HCT116 (cell line): ENCODE data around the gene ADARB1. TPM values are rescaled to one million over a fixed set of nuclear protein-coding genes. Genes with fewer than 3 reads are reported as not detected.
"Not testable (repeated sequence)": the region's sequence is repeated elsewhere in the genome, so short reads cannot be mapped to it uniquely, and the experiment has no call there.

Experiments
- ATAC-seq: fragments of 200-7000 bp; cut with Tn5 transposase; 2 replicates; pipeline ENCODE4 v1.9.1; 2020; ENCODE audit warnings: mild to moderate bottlenecking, moderate library complexity
- BruUV-seq: library from RNA; stranded (reverse); fragments of 400-500 nt; replicated peaks from 2 replicates; lab custom pipeline; 2021; lab: Mats Ljungman, UMichigan
- CTCF ChIA-PET: fragments of 300-600 bp; sonication (Branson Sonifier 250); formaldehyde crosslinking; loops from one replicate; lab custom pipeline; 2021; ENCODE audit warnings: antibody characterized with exemption; lab: Charles Lee
- POLR2A ChIA-PET: fragments of 300-600, 350-600 bp; sonication (Branson Sonifier 250); formaldehyde crosslinking; loops from one replicate; lab custom pipeline; 2021; ENCODE audit warnings: antibody characterized with exemption; lab: Charles Lee
- RAD21 ChIA-PET, 2 experiments: fragments of 300-600 bp; sonication (Branson Sonifier 250); formaldehyde crosslinking; loops; one replicate each; lab custom pipeline; 2023; ENCODE audit warnings: low total read pairs in 2 of 2; ENCODE audit not compliant: uncharacterized antibody in 2 of 2, unreplicated experiment in 2 of 2, low non-redundant PET in 1 of 2; lab: Charles Lee
- DNase-seq: peaks from one replicate; pipeline ENCODE4 v3.0.0-alpha.2; 2010; ENCODE audit warnings: low read depth, low spot score
- H2AFZ ChIP-seq: fragments of 200-600 bp; shearing (Covaris generic), sonication (generic); 2 replicates; pipeline ENCODE4 v1.6.1; 2017; ENCODE audit warnings: low read depth, mixed run types, mixed read lengths, antibody characterized with exemption, low read length; ENCODE audit not compliant: poor library complexity, severe bottlenecking
- H3K27ac ChIP-seq: 2 replicates; pipeline ENCODE4 v1.5.1; 2012; ENCODE audit warnings: low read depth, low read length
- H3K27me3 ChIP-seq: fragments of 200-600 bp; sonication (generic); 2 replicates; pipeline ENCODE4 v1.6.1; 2016; ENCODE audit warnings: mixed run types, low read length, mixed read lengths; ENCODE audit not compliant: insufficient read depth
- H3K36me3 ChIP-seq, 2 experiments: fragments of 200-500 bp in 1 of 2; fragments of 200-600 bp in 1 of 2; sonication (Bioruptor generic) in 1 of 2; sonication (generic) in 1 of 2; 2 replicates each; pipeline versions ENCODE4 v1.5.1 to v1.6.1; 2014 to 2016; ENCODE audit warnings: low read length in 2 of 2, inconsistent platforms in 1 of 2, mixed read lengths in 1 of 2, mixed run types in 1 of 2; ENCODE audit not compliant: insufficient read depth in 2 of 2, control insufficient read depth in 1 of 2
- H3K4me1 ChIP-seq, 2 experiments: fragments of 200-600 bp in 1 of 2; sonication (generic) in 1 of 2; 2 replicates each; pipeline versions ENCODE4 v1.5.1 to v1.6.1; 2012 to 2017; ENCODE audit warnings: low read length in 2 of 2, inconsistent platforms in 1 of 2, mild to moderate bottlenecking in 1 of 2, mixed read lengths in 1 of 2, mixed run types in 1 of 2, moderate library complexity in 1 of 2; ENCODE audit not compliant: insufficient read depth in 2 of 2, control insufficient read depth in 1 of 2
- H3K4me2 ChIP-seq: fragments of 200-600 bp; sonication (generic); 2 replicates; pipeline ENCODE4 v1.6.1; 2017; ENCODE audit warnings: mixed run types, low read length, mixed read lengths
- H3K4me3 ChIP-seq, 2 experiments: fragments of 200-600 bp in 1 of 2; sonication (generic) in 1 of 2; replicated peaks in 1 of 2; 2 replicates each; pipeline ENCODE4 v1.5.1; 2011 to 2016; ENCODE audit warnings: low read length in 2 of 2, control low read depth in 1 of 2, low read depth in 1 of 2, mild to moderate bottlenecking in 1 of 2, mixed read lengths in 1 of 2, mixed run types in 1 of 2
- H3K79me2 ChIP-seq: fragments of 200-600 bp; sonication (generic); 2 replicates; pipeline ENCODE4 v1.6.1; 2017; ENCODE audit warnings: mild to moderate bottlenecking, mixed run types, low read length, moderate library complexity, mixed read lengths; ENCODE audit not compliant: insufficient read depth
- H3K9ac ChIP-seq: fragments of 200-600 bp; sonication (generic); 2 replicates; pipeline ENCODE4 v1.6.1; 2016; ENCODE audit warnings: low read length, mixed read lengths
- H3K9me2 ChIP-seq: fragments of 200-600 bp; sonication (generic), shearing (Covaris generic); 2 replicates; pipeline ENCODE4 v1.6.1; 2017; ENCODE audit warnings: mixed run types, mild to moderate bottlenecking, moderate library complexity; ENCODE audit not compliant: insufficient read depth
- H3K9me3 ChIP-seq, 2 experiments: fragments of 200-500 bp in 1 of 2; fragments of 200-600 bp in 1 of 2; sonication (Bioruptor generic) in 1 of 2; sonication (generic) in 1 of 2; 2 replicates each; pipeline ENCODE4 v1.6.1; 2014 to 2017; ENCODE audit warnings: low read length in 2 of 2, mixed read lengths in 2 of 2, inconsistent platforms in 1 of 2, low read depth in 1 of 2, mild to moderate bottlenecking in 1 of 2, mixed run types in 1 of 2, moderate library complexity in 1 of 2; ENCODE audit not compliant: control insufficient read depth in 1 of 2, insufficient read depth in 1 of 2
- H4K20me1 ChIP-seq: fragments of 200-600 bp; sonication (generic), shearing (Covaris generic); 2 replicates; pipeline ENCODE4 v1.6.1; 2017; ENCODE audit warnings: mixed run types, mild to moderate bottlenecking, moderate library complexity; ENCODE audit not compliant: insufficient read depth
- CBX3 ChIP-seq: IDR thresholded peaks from 2 replicates; pipeline ENCODE4 v1.6.1; 2012; ENCODE audit warnings: low read depth
- ELF1 ChIP-seq: IDR thresholded peaks from 2 replicates; pipeline ENCODE4 v1.6.1; 2012; ENCODE audit warnings: low read depth, borderline replicate concordance
- EZH2 ChIP-seq: fragments of 200-600 bp; sonication (generic); IDR thresholded peaks from 2 replicates; pipeline ENCODE4 v1.6.1; 2017; ENCODE audit warnings: antibody characterized with exemption, mixed run types
- FOSL1 ChIP-seq: IDR thresholded peaks from 2 replicates; pipeline ENCODE4 v1.6.1; 2012; ENCODE audit warnings: low read depth
- JUND ChIP-seq: IDR thresholded peaks from 2 replicates; pipeline ENCODE4 v1.6.1; 2012
- POLR2A ChIP-seq: IDR thresholded peaks from 2 replicates; pipeline ENCODE4 v1.7.0; 2011; ENCODE audit warnings: borderline replicate concordance; ENCODE audit not compliant: insufficient read depth, insufficient read length; ENCODE audit errors: extremely low read depth
- RAD21 ChIP-seq: IDR thresholded peaks from 2 replicates; pipeline ENCODE4 v1.6.1; 2012; ENCODE audit warnings: low read depth, mild to moderate bottlenecking
- SIN3A ChIP-seq: IDR thresholded peaks from 2 replicates; pipeline ENCODE4 v1.6.1; 2012; ENCODE audit warnings: low read depth
- YY1 ChIP-seq: IDR thresholded peaks from 2 replicates; pipeline ENCODE4 v1.6.1; 2011; ENCODE audit warnings: low read length, low read depth, moderate library complexity, mild to moderate bottlenecking; ENCODE audit not compliant: insufficient replicate concordance; ENCODE audit errors: extremely low read depth
- ZNF274 ChIP-seq: fragments of 200-500 bp; sonication (Bioruptor generic); IDR thresholded peaks from 2 replicates; pipeline ENCODE4 v1.6.1; 2014; ENCODE audit warnings: mild to moderate bottlenecking, low read depth, low read length, inconsistent platforms
- intact Hi-C: fragments of 100-400 bp; cut with micrococcal nuclease; formaldehyde crosslinking; loops from 2 replicates; pipeline ENCODE4 v1.10.0; 2022
- total RNA-seq: library from RNA; stranded (reverse); gene quantifications from one replicate; pipeline ENCODE4 v1.2.1, GENCODE V29; 2021; ENCODE audit not compliant: unreplicated experiment
- TF ChIP-seq, protein P1 (sequence below), 3 experiments: fragments of 200-600 bp in 1 of 3; sonication (generic) in 1 of 3; IDR thresholded peaks in 2 of 3; conservative IDR thresholded peaks in 1 of 3; 2 replicates each; pipeline ENCODE4 v1.5.1; 2012 to 2017; ENCODE audit warnings: low read depth in 2 of 3, low read length in 2 of 3, antibody characterized with exemption in 1 of 3, borderline replicate concordance in 1 of 3, control low read depth in 1 of 3, mild to moderate bottlenecking in 1 of 3, mixed read lengths in 1 of 3, mixed run types in 1 of 3, moderate library complexity in 1 of 3; ENCODE audit not compliant: insufficient read depth in 1 of 3
- TF ChIP-seq, protein P2 (sequence below): IDR thresholded peaks from 2 replicates; pipeline ENCODE4 v1.6.1; 2012
- TF ChIP-seq, protein P3 (sequence below): IDR thresholded peaks from 2 replicates; pipeline ENCODE4 v1.6.1; 2012; ENCODE audit warnings: low read depth
- TF ChIP-seq, protein P4 (sequence below): IDR thresholded peaks from 2 replicates; pipeline ENCODE4 v1.6.1; 2012

The ADARB1 gene
- total RNA-seq, 1 experiment from 2014 or later: 13.5 TPM

DNA sequence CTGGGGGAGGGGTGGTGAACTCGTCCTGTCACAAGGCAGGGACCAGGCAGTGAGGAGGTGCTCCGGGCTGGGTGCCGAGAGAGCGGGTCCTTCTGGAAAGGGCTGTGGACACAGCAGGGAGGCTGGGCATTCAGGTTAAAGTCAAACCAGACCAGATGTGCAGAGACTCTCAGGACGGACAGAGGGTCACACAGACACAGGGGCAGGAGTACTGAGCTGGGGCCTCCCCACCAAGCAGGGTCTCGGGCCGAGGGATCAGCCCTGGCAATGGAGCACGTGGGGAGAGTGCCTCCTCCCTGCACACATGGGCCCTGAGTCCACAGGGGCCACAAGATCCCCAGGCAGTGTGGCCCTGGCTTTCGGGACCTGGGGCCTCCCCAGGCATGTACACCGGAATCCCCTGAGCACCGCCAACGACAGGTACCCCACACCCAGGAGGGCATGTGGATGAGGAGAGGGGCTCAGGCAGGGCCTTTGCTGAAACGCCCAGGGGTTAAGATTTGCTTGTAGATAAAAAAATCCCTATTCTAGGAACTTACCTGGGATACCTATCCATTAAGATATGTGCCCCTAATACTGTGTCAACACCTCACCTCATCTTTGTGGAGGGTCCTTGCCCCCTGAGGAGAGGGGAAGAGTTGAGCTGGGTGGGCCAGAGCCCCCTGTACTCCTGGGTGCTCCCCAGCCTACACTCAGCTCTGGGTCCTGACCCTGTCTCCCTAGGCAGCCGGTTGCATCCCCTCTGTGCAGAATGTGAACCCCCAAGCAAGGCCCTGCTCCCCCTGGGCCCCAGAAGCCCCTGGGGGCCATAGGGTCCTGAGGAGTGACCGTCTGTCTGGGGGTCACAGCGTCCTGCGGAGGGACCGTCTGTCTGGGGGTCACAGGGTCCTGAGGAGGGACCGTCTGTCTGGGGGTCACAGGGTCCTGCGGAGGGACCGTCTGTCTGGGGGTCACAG lies 46.9 kb upstream of the ADARB1 start:
- POLR2A ChIA-PET: no interaction called here

DNA sequence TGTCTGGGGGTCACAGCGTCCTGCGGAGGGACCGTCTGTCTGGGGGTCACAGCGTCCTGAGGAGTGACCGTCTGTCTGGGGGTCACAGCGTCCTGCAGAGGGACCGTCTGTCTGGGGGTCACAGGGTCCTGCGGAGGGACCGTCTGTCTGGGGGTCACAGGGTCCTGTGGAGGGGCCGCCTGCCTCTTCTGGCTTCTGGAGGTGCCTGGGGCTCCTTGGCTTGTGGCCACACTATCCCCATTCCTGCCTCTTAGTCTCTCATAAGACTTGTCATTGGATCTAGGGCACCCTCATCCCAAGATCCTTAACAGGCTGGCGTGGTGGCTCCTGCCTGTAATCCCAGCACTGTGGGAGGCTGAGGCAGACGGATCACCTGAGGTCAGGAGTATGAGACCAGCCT lies 45.7 kb upstream of the ADARB1 start:
- POLR2A ChIA-PET, H3K27ac ChIP-seq, H3K79me2 ChIP-seq, H4K20me1 ChIP-seq, H2AFZ ChIP-seq, ATAC-seq, intact Hi-C loops, H3K27me3 ChIP-seq, CTCF ChIA-PET, H3K36me3 ChIP-seq, H3K4me1 ChIP-seq, H3K4me3 ChIP-seq, BruUV-seq, DNase-seq, RAD21 ChIA-PET, H3K9me3 ChIP-seq, H3K4me2 ChIP-seq, H3K9me2 ChIP-seq, H3K9ac ChIP-seq: not testable (repeated sequence)

More for the DNA sequence above, 46.9 kb upstream of the ADARB1 start:
- BruUV-seq: no TSS peak
- no peak overlapping the region for H3K27ac ChIP-seq
- H3K4me3 ChIP-seq: no peak overlapping the region
- intact Hi-C loops: no loop called here
- H3K79me2 ChIP-seq: no peaks in the 10 kb centered on the region
- no peaks in the 10 kb centered on the region for H3K9me3 ChIP-seq
- no peaks in the 10 kb centered on the region for H3K27me3 ChIP-seq
- no peak overlapping the region for H3K4me2 ChIP-seq
- TF ChIP-seq POLR2A (no peak), FOSL1 (no peak), ZNF274 (no peak), ELF1 (no peak), EZH2 (no peak), JUND (no peak), SIN3A (no peak), CBX3 (no peak), RAD21 (no peak), YY1 (no peak)
- TF ChIP-seq, protein P1, sequence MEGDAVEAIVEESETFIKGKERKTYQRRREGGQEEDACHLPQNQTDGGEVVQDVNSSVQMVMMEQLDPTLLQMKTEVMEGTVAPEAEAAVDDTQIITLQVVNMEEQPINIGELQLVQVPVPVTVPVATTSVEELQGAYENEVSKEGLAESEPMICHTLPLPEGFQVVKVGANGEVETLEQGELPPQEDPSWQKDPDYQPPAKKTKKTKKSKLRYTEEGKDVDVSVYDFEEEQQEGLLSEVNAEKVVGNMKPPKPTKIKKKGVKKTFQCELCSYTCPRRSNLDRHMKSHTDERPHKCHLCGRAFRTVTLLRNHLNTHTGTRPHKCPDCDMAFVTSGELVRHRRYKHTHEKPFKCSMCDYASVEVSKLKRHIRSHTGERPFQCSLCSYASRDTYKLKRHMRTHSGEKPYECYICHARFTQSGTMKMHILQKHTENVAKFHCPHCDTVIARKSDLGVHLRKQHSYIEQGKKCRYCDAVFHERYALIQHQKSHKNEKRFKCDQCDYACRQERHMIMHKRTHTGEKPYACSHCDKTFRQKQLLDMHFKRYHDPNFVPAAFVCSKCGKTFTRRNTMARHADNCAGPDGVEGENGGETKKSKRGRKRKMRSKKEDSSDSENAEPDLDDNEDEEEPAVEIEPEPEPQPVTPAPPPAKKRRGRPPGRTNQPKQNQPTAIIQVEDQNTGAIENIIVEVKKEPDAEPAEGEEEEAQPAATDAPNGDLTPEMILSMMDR (IDR thresholded peaks at IDR 0.05 in 2 of 3, conservative IDR thresholded peaks at IDR 0.05 in 1 of 3; ENCODE audit: borderline replicate concordance in 1 of 3, insufficient read depth in 1 of 3, low read depth in 2 of 3, low read length in 2 of 3): no peak
- TF ChIP-seq, protein P2, sequence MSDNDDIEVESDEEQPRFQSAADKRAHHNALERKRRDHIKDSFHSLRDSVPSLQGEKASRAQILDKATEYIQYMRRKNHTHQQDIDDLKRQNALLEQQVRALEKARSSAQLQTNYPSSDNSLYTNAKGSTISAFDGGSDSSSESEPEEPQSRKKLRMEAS: no peak
- TF ChIP-seq, protein P3, sequence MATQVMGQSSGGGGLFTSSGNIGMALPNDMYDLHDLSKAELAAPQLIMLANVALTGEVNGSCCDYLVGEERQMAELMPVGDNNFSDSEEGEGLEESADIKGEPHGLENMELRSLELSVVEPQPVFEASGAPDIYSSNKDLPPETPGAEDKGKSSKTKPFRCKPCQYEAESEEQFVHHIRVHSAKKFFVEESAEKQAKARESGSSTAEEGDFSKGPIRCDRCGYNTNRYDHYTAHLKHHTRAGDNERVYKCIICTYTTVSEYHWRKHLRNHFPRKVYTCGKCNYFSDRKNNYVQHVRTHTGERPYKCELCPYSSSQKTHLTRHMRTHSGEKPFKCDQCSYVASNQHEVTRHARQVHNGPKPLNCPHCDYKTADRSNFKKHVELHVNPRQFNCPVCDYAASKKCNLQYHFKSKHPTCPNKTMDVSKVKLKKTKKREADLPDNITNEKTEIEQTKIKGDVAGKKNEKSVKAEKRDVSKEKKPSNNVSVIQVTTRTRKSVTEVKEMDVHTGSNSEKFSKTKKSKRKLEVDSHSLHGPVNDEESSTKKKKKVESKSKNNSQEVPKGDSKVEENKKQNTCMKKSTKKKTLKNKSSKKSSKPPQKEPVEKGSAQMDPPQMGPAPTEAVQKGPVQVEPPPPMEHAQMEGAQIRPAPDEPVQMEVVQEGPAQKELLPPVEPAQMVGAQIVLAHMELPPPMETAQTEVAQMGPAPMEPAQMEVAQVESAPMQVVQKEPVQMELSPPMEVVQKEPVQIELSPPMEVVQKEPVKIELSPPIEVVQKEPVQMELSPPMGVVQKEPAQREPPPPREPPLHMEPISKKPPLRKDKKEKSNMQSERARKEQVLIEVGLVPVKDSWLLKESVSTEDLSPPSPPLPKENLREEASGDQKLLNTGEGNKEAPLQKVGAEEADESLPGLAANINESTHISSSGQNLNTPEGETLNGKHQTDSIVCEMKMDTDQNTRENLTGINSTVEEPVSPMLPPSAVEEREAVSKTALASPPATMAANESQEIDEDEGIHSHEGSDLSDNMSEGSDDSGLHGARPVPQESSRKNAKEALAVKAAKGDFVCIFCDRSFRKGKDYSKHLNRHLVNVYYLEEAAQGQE: no peak
- TF ChIP-seq, protein P4, sequence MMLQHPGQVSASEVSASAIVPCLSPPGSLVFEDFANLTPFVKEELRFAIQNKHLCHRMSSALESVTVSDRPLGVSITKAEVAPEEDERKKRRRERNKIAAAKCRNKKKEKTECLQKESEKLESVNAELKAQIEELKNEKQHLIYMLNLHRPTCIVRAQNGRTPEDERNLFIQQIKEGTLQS: no peak
- ATAC-seq (no peak), DNase-seq (no peak)
- H3K9me2 ChIP-seq: no peaks in the 10 kb centered on the region
- H3K36me3 ChIP-seq: no peaks in the 10 kb centered on the region
- H2AFZ ChIP-seq: no peak overlapping the region
- no peak overlapping the region for H3K9ac ChIP-seq
- CTCF ChIA-PET: no interaction called here
- no peaks in the 10 kb centered on the region for H4K20me1 ChIP-seq
- no peaks in the 10 kb centered on the region for H3K4me1 ChIP-seq
- RAD21 ChIA-PET: no interaction called here
